Lower lobe of right lung (tissue), 2 donors: ENCODE results near the gene MON2. TPM values are rescaled to one million over a fixed set of nuclear protein-coding genes. Genes with fewer than 3 reads are reported as not detected.
A peak's percentile ranks its signal among the peaks of the same experiment; 100 is the strongest.

Experiments
- ATAC-seq, 2 donors: fragments of 200-7000 bp; cut with Tn5 transposase; one replicate each; pipeline ENCODE4 v1.9.1; 2020 to 2022; ENCODE audit warnings: mild to moderate bottlenecking in 2 of 2, moderate library complexity in 2 of 2
- DNase-seq: peaks from one replicate; pipeline ENCODE4 v3.0.0-alpha.2; 2020
- H3K27ac ChIP-seq: fragments of 200-600 bp; one replicate; pipeline ENCODE4 v1.8.0; 2022
- H3K27me3 ChIP-seq: fragments of 200-600 bp; one replicate; pipeline ENCODE4 v1.8.0; 2022; ENCODE audit warnings: low read depth
- H3K36me3 ChIP-seq: fragments of 200-600 bp; one replicate; pipeline ENCODE4 v1.8.0; 2022; ENCODE audit warnings: mild to moderate bottlenecking
- H3K4me1 ChIP-seq: fragments of 200-600 bp; one replicate; pipeline ENCODE4 v1.8.0; 2022
- H3K4me3 ChIP-seq: fragments of 200-600 bp; one replicate; pipeline ENCODE4 v1.8.0; 2022; ENCODE audit warnings: mild to moderate bottlenecking
- H3K9me3 ChIP-seq: fragments of 200-600 bp; one replicate; pipeline ENCODE4 v1.8.0; 2022
- CTCF ChIP-seq: fragments of 200-600 bp; IDR thresholded peaks from one replicate; pipeline ENCODE4 v1.8.0; 2022; ENCODE audit warnings: antibody characterized with exemption, mild to moderate bottlenecking
- intact Hi-C: fragments of 100-400 bp; cut with DNase I; formaldehyde crosslinking; loops from one replicate; pipeline ENCODE4 v1.11.0; 2022
- total RNA-seq: library from RNA; stranded (reverse); fragmentation: NEBNext Ultra II Directional; extraction: Animal tissue kit (Norgen Biotek cat#: 25700); gene quantifications from one replicate; pipeline ENCODE4 v1.2.1, GENCODE V29; 2021
- donor health status: DM: no; HTN: yes; CAD: no; lungs with severe emphysema.

Gene MON2
- total RNA-seq, 1 donor from 2014 or later = 48.6 TPM

- Histone ChIP-seq H3K27me3 (no peaks in the 10 kb centered on the region), H3K4me1 (peaks cover 10% of the 10 kb centered on the region), H3K27ac (peak overlapping the region; percentile 42), H3K36me3 (no peaks in the 10 kb centered on the region), H3K9me3 (no peaks in the 10 kb centered on the region), H3K4me3 (peak overlapping the region; percentile 63)
- DNase-seq = peak; percentile 57
- ATAC-seq = peak; percentile 54 to 72
- intact Hi-C loops = no loop called here
- no peak for TF ChIP-seq CTCF
Measured at GRCh38 chr12:62632411-62632918, 165.8 kb downstream of the MON2 start.

DNA sequence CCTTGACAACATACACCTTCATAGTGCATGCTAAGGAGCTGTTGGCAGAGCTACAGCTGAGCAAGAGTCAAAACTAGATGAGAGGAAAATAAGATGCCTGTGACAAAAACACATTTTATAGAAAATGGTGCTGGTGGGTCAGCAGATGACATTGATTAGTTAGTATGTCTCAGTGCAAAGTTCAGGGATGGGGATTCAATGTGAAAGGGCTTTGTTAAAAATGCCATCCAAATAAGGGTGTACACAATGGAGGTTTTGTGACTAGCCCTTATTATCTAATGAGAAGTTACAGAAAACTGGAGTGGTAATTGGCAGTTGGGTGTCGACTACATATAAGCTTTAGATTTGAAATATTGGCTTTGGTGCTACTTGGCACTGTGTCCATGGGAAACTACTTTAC is 169.0 kb downstream of the MON2 start:
- no peak for ATAC-seq
- TF ChIP-seq CTCF = no peak
- Histone ChIP-seq H3K27me3 (no peaks in the 10 kb centered on the region), H3K4me1 (peaks cover 10% of the 10 kb centered on the region), H3K36me3 (no peaks in the 10 kb centered on the region), H3K4me3 (no peak overlapping the region), H3K27ac (no peak overlapping the region), H3K9me3 (no peaks in the 10 kb centered on the region)
- DNase-seq = no peak
- intact Hi-C loops = no loop called here

- no peaks in the 10 kb centered on the region for H3K27me3 ChIP-seq
- peaks cover 4% of the 10 kb centered on the region for H3K4me1 ChIP-seq
- H3K36me3 ChIP-seq = no peaks in the 10 kb centered on the region
- no peaks in the 10 kb centered on the region for H3K9me3 ChIP-seq
- H3K4me3 ChIP-seq = no peak overlapping the region
- no peak for TF ChIP-seq CTCF
- intact Hi-C loops = no loop called here
- ATAC-seq = no peak
- DNase-seq = no peak
- no peak overlapping the region for H3K27ac ChIP-seq
Measured at GRCh38 chr12:62637679-62638078, 171.1 kb downstream of the MON2 start.

- intact Hi-C loops = no loop called here
- DNase-seq (no peak), ATAC-seq (no peak)
- Histone ChIP-seq H3K9me3 (no peaks in the 10 kb centered on the region), H3K4me3 (no peak overlapping the region), H3K27ac (no peak overlapping the region), H3K36me3 (no peaks in the 10 kb centered on the region), H3K4me1 (no peaks in the 10 kb centered on the region), H3K27me3 (no peaks in the 10 kb centered on the region)
- TF ChIP-seq CTCF = no peak
Measured at GRCh38 chr12:62640910-62641448, 174.4 kb downstream of the MON2 start.

DNA sequence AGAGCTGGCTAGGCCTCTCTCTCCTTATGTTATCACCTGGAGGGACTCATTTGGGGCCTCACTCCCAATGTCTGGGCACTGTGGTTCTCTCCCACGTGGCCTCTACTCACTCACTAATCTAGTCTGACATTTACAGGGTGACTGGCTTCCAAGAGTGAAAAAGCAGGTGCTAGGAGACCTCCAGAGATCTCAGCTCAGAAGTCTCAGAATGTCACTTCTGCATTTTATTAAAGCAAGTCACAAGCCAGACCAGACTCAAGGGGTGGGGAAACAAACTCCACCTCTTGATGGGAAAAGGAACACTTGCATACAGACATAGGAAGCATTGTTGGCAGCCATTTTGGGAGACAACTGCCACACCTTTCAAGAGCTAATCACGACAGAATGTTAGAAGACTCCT is 175.9 kb downstream of the MON2 start:
- Histone ChIP-seq H3K36me3 (no peaks in the 10 kb centered on the region), H3K4me3 (no peak overlapping the region), H3K4me1 (no peaks in the 10 kb centered on the region), H3K27ac (no peak overlapping the region), H3K9me3 (no peaks in the 10 kb centered on the region), H3K27me3 (no peaks in the 10 kb centered on the region)
- DNase-seq = no peak
- no peak for TF ChIP-seq CTCF
- intact Hi-C loops = no loop called here
- ATAC-seq = no peak

- ATAC-seq = no peak
- Histone ChIP-seq H3K4me3 (no peak overlapping the region), H3K36me3 (no peaks in the 10 kb centered on the region), H3K27ac (no peak overlapping the region), H3K4me1 (no peaks in the 10 kb centered on the region), H3K27me3 (no peaks in the 10 kb centered on the region), H3K9me3 (no peaks in the 10 kb centered on the region)
- no peak for DNase-seq
- intact Hi-C loops = no loop called here
- no peak for TF ChIP-seq CTCF
Measured at GRCh38 chr12:62643486-62643885, 176.9 kb downstream of the MON2 start.
